Fibroblast of skin of back (primary cell): ENCODE measurements around the gene ENDOU.
"Not testable (repeated sequence)": the region's sequence is repeated elsewhere in the genome, so short reads cannot be mapped to it uniquely, and the experiment has no call there.

Experiments used
- DNase-seq: peaks from one replicate; pipeline ENCODE4 v3.0.0-alpha.2; 2013

The ENDOU gene

GRCh38 chr12:47686645-47687240, 38.5 kb downstream of the ENDOU start:
- peak; percentile 45 for DNase-seq

GRCh38 chr12:47679785-47680184, 45.5 kb downstream of the ENDOU start:
- no peak for DNase-seq

GRCh38 chr12:47672068-47672467, 53.2 kb downstream of the ENDOU start:
- no peak for DNase-seq

- DNase-seq: not testable (repeated sequence)
Measured at GRCh38 chr12:47667935-47668334, 57.4 kb downstream of the ENDOU start.
